Mesothelial cell of epicardium (in vitro differentiated cells): ENCODE measurements around the gene MYO1C. TPM values are rescaled to one million over a fixed set of nuclear protein-coding genes. Genes with fewer than 3 reads are reported as not detected.

Experiments
- DNase-seq, 2 experiments: peaks; one replicate each; pipeline ENCODE4 v3.0.0; 2021; ENCODE audit warnings: low spot score in 2 of 2; ENCODE audit not compliant: unreplicated experiment in 2 of 2
- H3K27ac Mint-ChIP-seq: 2 replicates; pipeline ENCODE4 v1.8.0; 2021; ENCODE audit warnings: mixed read lengths
- H3K27me3 Mint-ChIP-seq: 2 replicates; pipeline ENCODE4 v1.8.0; 2021; ENCODE audit warnings: low read depth, mixed read lengths
- H3K36me3 Mint-ChIP-seq: 2 replicates; pipeline ENCODE4 v1.8.0; 2021; ENCODE audit warnings: mixed read lengths
- H3K4me1 Mint-ChIP-seq: 2 replicates; pipeline ENCODE4 v1.8.0; 2021; ENCODE audit warnings: mixed read lengths
- H3K4me3 Mint-ChIP-seq: 2 replicates; pipeline ENCODE4 v1.8.0; 2021; ENCODE audit warnings: mild to moderate bottlenecking, moderate library complexity, mixed read lengths
- H3K9me3 Mint-ChIP-seq: 2 replicates; pipeline ENCODE4 v1.8.0; 2021; ENCODE audit warnings: mixed read lengths
- total RNA-seq: library from RNA; stranded (reverse); gene quantifications from 3 replicates; pipeline ENCODE4 v1.2.1, GENCODE V29; 2021
- TF ChIP-seq, protein P1 (sequence below): fragments of 200-600 bp; sonication (generic); IDR thresholded peaks from one replicate; pipeline ENCODE4 v1.5.0; 2021; ENCODE audit warnings: antibody characterized with exemption; ENCODE audit not compliant: unreplicated experiment

Gene MYO1C
- total RNA-seq, 1 donor from 2014 or later, result 149 TPM

- no peaks in the 10 kb centered on the region for H3K4me1 Mint-ChIP-seq
- H3K36me3 Mint-ChIP-seq, result peaks cover 29% of the 10 kb centered on the region
- TF ChIP-seq, protein P1, sequence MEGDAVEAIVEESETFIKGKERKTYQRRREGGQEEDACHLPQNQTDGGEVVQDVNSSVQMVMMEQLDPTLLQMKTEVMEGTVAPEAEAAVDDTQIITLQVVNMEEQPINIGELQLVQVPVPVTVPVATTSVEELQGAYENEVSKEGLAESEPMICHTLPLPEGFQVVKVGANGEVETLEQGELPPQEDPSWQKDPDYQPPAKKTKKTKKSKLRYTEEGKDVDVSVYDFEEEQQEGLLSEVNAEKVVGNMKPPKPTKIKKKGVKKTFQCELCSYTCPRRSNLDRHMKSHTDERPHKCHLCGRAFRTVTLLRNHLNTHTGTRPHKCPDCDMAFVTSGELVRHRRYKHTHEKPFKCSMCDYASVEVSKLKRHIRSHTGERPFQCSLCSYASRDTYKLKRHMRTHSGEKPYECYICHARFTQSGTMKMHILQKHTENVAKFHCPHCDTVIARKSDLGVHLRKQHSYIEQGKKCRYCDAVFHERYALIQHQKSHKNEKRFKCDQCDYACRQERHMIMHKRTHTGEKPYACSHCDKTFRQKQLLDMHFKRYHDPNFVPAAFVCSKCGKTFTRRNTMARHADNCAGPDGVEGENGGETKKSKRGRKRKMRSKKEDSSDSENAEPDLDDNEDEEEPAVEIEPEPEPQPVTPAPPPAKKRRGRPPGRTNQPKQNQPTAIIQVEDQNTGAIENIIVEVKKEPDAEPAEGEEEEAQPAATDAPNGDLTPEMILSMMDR, result no peak
- no peak for DNase-seq
- no peak overlapping the region for H3K27ac Mint-ChIP-seq
- no peak overlapping the region for H3K4me3 Mint-ChIP-seq
- H3K9me3 Mint-ChIP-seq, result no peaks in the 10 kb centered on the region
- H3K27me3 Mint-ChIP-seq, result no peaks in the 10 kb centered on the region
These were observed 23.1 kb downstream of the MYO1C start for GRCh38 chr17:1469231-1469852.

GRCh38 chr17:1467898-1468492 is 24.5 kb downstream of the MYO1C start:
- no peak overlapping the region for H3K27ac Mint-ChIP-seq
- H3K27me3 Mint-ChIP-seq, result no peaks in the 10 kb centered on the region

DNA sequence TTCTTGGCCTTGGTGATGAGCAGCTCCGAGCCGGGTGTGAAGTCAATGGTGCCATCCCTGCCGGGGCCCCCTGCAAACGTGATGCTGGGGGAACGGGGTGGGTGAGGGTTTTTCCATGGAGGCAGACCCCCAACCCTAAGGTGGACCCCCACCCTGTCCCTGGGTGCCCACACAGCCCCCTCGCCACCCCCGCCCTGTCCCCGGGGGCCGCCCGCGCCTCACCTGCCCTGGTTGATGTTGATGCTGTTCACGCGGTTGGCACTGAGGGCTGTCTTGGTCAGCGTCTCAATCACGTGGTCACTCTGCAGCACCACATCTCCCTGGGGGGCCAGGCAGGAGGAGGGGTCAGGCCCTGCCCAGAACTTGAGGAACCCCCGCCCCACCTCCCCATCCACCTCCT is 25.2 kb downstream of the MYO1C start:
- no peak for DNase-seq
- H3K9me3 Mint-ChIP-seq, result no peaks in the 10 kb centered on the region
- H3K36me3 Mint-ChIP-seq, result peaks cover 35% of the 10 kb centered on the region
- H3K4me3 Mint-ChIP-seq, result no peak overlapping the region
- H3K27ac Mint-ChIP-seq, result no peak overlapping the region
- H3K4me1 Mint-ChIP-seq, result peaks cover 2% of the 10 kb centered on the region
- no peaks in the 10 kb centered on the region for H3K27me3 Mint-ChIP-seq
- TF ChIP-seq, protein P1, result no peak

More at GRCh38 chr17:1467898-1468492, 24.5 kb downstream of the MYO1C start:
- TF ChIP-seq, protein P1, result no peak
- Mint-ChIP-seq H3K4me1 (peaks cover 2% of the 10 kb centered on the region), H3K36me3 (peaks cover 33% of the 10 kb centered on the region), H3K9me3 (no peaks in the 10 kb centered on the region), H3K4me3 (no peak overlapping the region)
- no peak for DNase-seq

GRCh38 chr17:1464186-1464585 is 28.3 kb downstream of the MYO1C start:
- TF ChIP-seq, protein P1, result no peak
- peaks cover 2% of the 10 kb centered on the region for H3K4me1 Mint-ChIP-seq
- peaks cover 32% of the 10 kb centered on the region for H3K36me3 Mint-ChIP-seq
- H3K4me3 Mint-ChIP-seq, result no peak overlapping the region
- H3K9me3 Mint-ChIP-seq, result no peaks in the 10 kb centered on the region
- no peak overlapping the region for H3K27ac Mint-ChIP-seq
- no peak for DNase-seq
- no peaks in the 10 kb centered on the region for H3K27me3 Mint-ChIP-seq

DNA sequence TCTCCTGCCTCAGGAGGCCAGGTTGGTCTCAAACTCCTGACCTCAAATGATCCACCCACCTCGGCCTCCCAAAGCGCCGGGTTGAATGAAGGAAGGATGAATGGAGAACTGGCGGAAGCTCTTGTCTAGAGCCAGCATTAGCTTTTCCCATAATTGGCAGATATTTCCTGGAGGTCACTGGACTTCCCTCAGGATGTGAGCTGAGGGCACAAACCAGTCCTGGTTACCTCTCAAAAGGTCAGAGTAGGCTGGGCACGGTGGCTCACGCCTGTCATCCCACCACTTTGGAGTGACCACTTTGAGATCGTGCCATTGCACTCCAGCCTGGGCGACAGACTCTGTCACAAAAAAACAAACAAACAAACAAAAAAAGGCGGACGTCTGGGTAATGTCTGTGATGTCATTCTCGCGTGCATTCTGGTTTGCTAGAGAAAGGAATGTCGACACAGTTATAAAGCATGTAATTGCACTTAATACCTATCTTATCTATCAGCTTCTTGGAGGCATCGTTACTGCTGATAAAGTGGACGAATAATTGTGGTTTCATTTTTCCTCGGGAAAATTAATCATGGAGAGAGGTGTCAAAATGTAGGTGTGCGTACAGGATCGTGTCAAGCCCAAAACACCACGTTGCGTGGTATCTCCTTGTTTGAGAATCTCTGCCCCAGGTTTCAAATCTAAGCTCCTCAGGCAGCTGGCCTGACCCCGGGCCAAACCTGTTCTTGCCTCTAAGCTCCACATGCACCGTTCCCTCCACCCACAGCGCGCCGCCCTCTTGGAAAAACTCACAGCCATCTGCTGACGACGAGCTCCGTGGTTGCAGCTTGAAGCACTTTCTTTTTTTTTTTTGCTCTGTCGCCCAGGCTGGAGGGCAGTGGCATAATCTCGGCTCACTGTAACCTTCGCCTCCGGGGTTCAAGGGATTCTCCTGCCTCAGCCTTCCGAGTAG is 30.0 kb downstream of the MYO1C start:
- no peak for DNase-seq
- Mint-ChIP-seq H3K27me3 (no peaks in the 10 kb centered on the region), H3K9me3 (no peaks in the 10 kb centered on the region), H3K36me3 (peaks cover 19% of the 10 kb centered on the region), H3K27ac (peak overlapping the region; percentile 6), H3K4me1 (peaks cover 2% of the 10 kb centered on the region), H3K4me3 (no peak overlapping the region)
- TF ChIP-seq, protein P1, result no peak
